ENCODE results near the gene ADAP1. TPM values are rescaled to one million over a fixed set of nuclear protein-coding genes. Genes with fewer than 3 reads are reported as not detected.

ADAP1 gene
- total RNA-seq, 1 experiment from 2014 or later: 31.2 TPM

DNA sequence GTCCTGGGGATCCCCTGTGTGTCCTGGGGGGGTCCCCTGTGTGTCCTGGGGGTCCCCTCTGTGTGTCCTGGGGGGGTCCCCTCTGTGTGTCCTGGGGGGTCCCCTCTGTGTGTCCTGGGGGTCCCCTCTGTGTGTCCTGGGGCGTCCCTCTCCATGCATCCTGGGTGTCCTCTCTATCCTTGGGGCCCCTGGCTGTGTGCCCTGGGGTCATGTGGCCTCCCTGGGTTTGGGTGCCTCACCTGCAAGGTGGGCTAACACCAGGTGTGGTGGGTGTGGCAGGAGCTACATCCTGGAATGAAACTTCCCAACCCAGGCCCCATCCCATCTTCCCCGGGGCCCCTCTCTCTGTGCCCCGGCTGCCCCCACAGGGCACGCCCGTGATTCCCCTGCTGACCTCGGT, 33.4 kb upstream of the ADAP1 start:
- POLR2A ChIA-PET (ENCODE audit: unreplicated experiment): no interaction called here
- H3K4me2 ChIP-seq (ENCODE audit: low read length): no peak overlapping the region
- no peaks in the 10 kb centered on the region for H3K9me2 ChIP-seq (replicated peaks; ENCODE audit: low read length)
- H2AFZ ChIP-seq (ENCODE audit: low read length): no peak overlapping the region
- no peaks in the 10 kb centered on the region for H3K27me3 ChIP-seq (ENCODE audit: low read length)
- CTCF ChIA-PET: no interaction called here
- H3F3A ChIP-seq (ENCODE audit: low read length, unreplicated experiment): no peaks in the 10 kb centered on the region
- TF ChIP-seq, protein P1, sequence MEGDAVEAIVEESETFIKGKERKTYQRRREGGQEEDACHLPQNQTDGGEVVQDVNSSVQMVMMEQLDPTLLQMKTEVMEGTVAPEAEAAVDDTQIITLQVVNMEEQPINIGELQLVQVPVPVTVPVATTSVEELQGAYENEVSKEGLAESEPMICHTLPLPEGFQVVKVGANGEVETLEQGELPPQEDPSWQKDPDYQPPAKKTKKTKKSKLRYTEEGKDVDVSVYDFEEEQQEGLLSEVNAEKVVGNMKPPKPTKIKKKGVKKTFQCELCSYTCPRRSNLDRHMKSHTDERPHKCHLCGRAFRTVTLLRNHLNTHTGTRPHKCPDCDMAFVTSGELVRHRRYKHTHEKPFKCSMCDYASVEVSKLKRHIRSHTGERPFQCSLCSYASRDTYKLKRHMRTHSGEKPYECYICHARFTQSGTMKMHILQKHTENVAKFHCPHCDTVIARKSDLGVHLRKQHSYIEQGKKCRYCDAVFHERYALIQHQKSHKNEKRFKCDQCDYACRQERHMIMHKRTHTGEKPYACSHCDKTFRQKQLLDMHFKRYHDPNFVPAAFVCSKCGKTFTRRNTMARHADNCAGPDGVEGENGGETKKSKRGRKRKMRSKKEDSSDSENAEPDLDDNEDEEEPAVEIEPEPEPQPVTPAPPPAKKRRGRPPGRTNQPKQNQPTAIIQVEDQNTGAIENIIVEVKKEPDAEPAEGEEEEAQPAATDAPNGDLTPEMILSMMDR (conservative IDR thresholded peaks at IDR 0.05; ENCODE audit: low read depth, low read length): no peak
- TF ChIP-seq EZH2 (IDR thresholded peaks at IDR 0.05; ENCODE audit: low read length, unreplicated experiment) (no peak), EZH2phosphoT487 (IDR thresholded peaks at IDR 0.05; ENCODE audit: borderline replicate concordance, low read length) (no peak)
- no peak overlapping the region for H3K9ac ChIP-seq (ENCODE audit: low read length)
- BruUV-seq (replicated peaks): no TSS peak
- no peaks in the 10 kb centered on the region for H3K9me3 ChIP-seq (ENCODE audit: low read length)
- no peaks in the 10 kb centered on the region for H3K36me3 ChIP-seq (ENCODE audit: low read depth, low read length)
- H3K79me2 ChIP-seq (ENCODE audit: low read length): no peaks in the 10 kb centered on the region
- no peak for DNase-seq
- no peak overlapping the region for H3K4me3 ChIP-seq (ENCODE audit: low read length)
- no peaks in the 10 kb centered on the region for H4K20me1 ChIP-seq (ENCODE audit: low read length)
- H3K4me1 ChIP-seq (ENCODE audit: insufficient read depth, low read length): no peaks in the 10 kb centered on the region
- no peak overlapping the region for H3K27ac ChIP-seq (ENCODE audit: low read length)
- ATAC-seq: no peak
- intact Hi-C loops (cut with micrococcal nuclease): no loop called here

DNA sequence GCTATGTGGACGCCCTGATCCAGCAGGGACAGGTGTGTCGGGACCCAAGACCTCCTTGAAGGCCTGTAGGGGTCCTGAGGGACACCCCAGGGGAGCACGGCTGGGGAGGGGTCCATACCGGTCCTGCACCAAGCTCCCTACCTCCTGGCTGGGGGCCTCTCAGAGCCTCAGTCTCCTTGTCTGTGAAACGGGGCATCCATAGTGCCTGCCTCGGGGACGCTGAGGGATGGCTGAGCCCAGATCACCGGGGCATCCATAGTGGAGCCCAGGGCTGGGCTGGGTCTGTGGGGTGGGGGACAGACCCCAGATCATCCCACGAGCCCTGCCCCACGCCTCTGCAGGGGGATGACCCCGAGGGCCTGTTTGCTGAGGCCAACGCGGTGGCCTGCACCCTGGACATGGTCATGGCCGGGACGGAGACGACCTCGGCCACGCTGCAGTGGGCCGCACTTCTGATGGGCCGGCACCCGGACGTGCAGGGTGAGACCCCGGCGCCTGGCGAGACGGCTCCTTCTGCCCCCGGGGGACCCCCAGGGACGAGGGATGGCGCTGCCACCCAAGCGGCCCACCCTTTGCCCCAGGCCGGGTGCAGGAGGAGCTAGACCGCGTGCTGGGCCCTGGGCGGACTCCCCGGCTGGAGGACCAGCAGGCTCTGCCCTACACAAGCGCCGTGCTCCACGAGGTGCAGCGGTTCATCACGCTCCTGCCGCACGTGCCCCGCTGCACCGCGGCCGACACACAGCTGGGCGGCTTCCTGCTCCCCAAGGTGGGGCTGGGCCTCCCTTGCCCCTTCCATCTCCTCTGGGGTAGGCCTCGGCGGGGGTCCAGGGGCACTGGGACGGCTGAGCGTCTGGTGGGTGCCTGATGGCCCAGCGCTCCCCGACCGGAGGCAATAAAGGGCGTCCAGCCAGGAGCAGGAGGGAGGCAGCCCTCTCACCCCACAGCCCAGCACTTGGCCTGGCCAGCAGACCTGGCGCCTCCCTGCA, 32.6 kb upstream of the ADAP1 start:
- no peaks in the 10 kb centered on the region for H3K27me3 ChIP-seq (ENCODE audit: low read length)
- no peaks in the 10 kb centered on the region for H3K4me1 ChIP-seq (ENCODE audit: insufficient read depth, low read length)
- H2AFZ ChIP-seq (ENCODE audit: low read length): no peak overlapping the region
- TF ChIP-seq, protein P1 (conservative IDR thresholded peaks at IDR 0.05; ENCODE audit: low read depth, low read length): no peak
- TF ChIP-seq EZH2phosphoT487 (IDR thresholded peaks at IDR 0.05; ENCODE audit: borderline replicate concordance, low read length): no peak
- no peak for TF ChIP-seq EZH2 (IDR thresholded peaks at IDR 0.05; ENCODE audit: low read length, unreplicated experiment)
- intact Hi-C loops (cut with micrococcal nuclease): no loop called here
- BruUV-seq (replicated peaks): no TSS peak
- H3K4me2 ChIP-seq (ENCODE audit: low read length): no peak overlapping the region
- no peak overlapping the region for H3K27ac ChIP-seq (ENCODE audit: low read length)
- H3K79me2 ChIP-seq (ENCODE audit: low read length): no peaks in the 10 kb centered on the region
- no peaks in the 10 kb centered on the region for H3F3A ChIP-seq (ENCODE audit: low read length, unreplicated experiment)
- ChIA-PET POLR2A (ENCODE audit: unreplicated experiment) (no interaction called here), CTCF (no interaction called here)
- H3K9me2 ChIP-seq (replicated peaks; ENCODE audit: low read length): no peaks in the 10 kb centered on the region
- H3K36me3 ChIP-seq (ENCODE audit: low read depth, low read length): no peaks in the 10 kb centered on the region
- H3K9ac ChIP-seq (ENCODE audit: low read length): no peak overlapping the region
- no peak overlapping the region for H3K4me3 ChIP-seq (ENCODE audit: low read length)
- DNase-seq (no peak), ATAC-seq (no peak)
- H3K9me3 ChIP-seq (ENCODE audit: low read length): no peaks in the 10 kb centered on the region
- no peaks in the 10 kb centered on the region for H4K20me1 ChIP-seq (ENCODE audit: low read length)

Measured in PC-3 (cell line).